Measurements from ENCODE around the gene SLC25A30.

Gene SLC25A30

GRCh38 chr13:45373162-45373547, 45.0 kb downstream of the SLC25A30 start:
- Histone ChIP-seq H3K36me3 (ENCODE audit: insufficient read depth, low read depth, low read length) (no peaks in the 10 kb centered on the region), H3K27me3 (ENCODE audit: insufficient read depth, low read length) (no peaks in the 10 kb centered on the region), H3K27ac (ENCODE audit: low read length) (no peak overlapping the region), H3K9ac (ENCODE audit: low read depth, low read length) (no peak overlapping the region), H3K4me1 (ENCODE audit: insufficient read depth, low read length) (no peaks in the 10 kb centered on the region; the same call in 1 of the 2 replicates), H3K9me3 (ENCODE audit: insufficient read depth, low read depth, low read length) (no peaks in the 10 kb centered on the region), H3K4me3 (ENCODE audit: low read length) (no peak overlapping the region)

- Histone ChIP-seq H3K9ac (ENCODE audit: low read depth, low read length) (no peak overlapping the region), H3K9me3 (ENCODE audit: insufficient read depth, low read depth, low read length) (no peaks in the 10 kb centered on the region), H3K4me1 (ENCODE audit: insufficient read depth, low read length) (no peaks in the 10 kb centered on the region; the same call in 1 of the 2 replicates), H3K36me3 (ENCODE audit: insufficient read depth, low read depth, low read length) (no peaks in the 10 kb centered on the region), H3K27me3 (ENCODE audit: insufficient read depth, low read length) (no peaks in the 10 kb centered on the region), H3K4me3 (ENCODE audit: low read length) (no peak overlapping the region), H3K27ac (ENCODE audit: low read length) (no peak overlapping the region)
Observed at GRCh38 chr13:45372189-45373161, 45.7 kb downstream of the SLC25A30 start.

DNA sequence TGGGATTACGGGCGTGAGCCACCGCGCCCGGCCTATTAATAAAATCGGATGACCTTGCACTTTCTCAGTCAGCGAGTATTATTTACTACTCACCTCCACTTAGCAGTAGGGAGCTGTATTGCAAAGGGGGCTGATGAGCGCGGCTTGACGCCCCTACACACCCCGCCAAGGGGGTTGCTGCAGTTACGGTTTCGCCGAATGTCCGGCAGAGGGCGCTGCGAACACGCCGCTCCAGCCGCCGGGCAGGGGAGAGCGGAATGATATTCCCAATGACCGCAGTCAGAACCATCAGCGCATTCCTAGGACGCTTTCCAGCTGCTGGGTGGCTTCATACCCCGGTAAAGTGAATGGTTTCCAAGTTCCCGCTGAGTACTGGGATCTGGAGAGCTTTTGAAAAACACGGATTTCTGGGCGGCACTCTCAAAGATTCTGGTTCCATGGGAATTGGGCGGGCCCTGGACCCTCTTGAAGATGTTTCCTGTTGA, 47.2 kb downstream of the SLC25A30 start:
- Histone ChIP-seq H3K9me3 (ENCODE audit: insufficient read depth, low read depth, low read length) (no peaks in the 10 kb centered on the region), H3K36me3 (ENCODE audit: insufficient read depth, low read depth, low read length) (no peaks in the 10 kb centered on the region), H3K4me3 (ENCODE audit: low read length) (no peak overlapping the region), H3K27me3 (ENCODE audit: insufficient read depth, low read length) (no peaks in the 10 kb centered on the region), H3K27ac (ENCODE audit: low read length) (no peak overlapping the region), H3K9ac (ENCODE audit: low read depth, low read length) (no peak overlapping the region), H3K4me1 (ENCODE audit: insufficient read depth, low read length) (no peaks in the 10 kb centered on the region; the same call in 1 of the 2 replicates)

- Histone ChIP-seq H3K36me3 (ENCODE audit: insufficient read depth, low read depth, low read length) (no peaks in the 10 kb centered on the region), H3K27ac (ENCODE audit: low read length) (no peak overlapping the region), H3K4me3 (ENCODE audit: low read length) (no peak overlapping the region), H3K27me3 (ENCODE audit: insufficient read depth, low read length) (no peaks in the 10 kb centered on the region), H3K9me3 (ENCODE audit: insufficient read depth, low read depth, low read length) (no peaks in the 10 kb centered on the region), H3K9ac (ENCODE audit: low read depth, low read length) (no peak overlapping the region), H3K4me1 (ENCODE audit: insufficient read depth, low read length) (no peaks in the 10 kb centered on the region; the same call in 1 of the 2 replicates)
Observed at GRCh38 chr13:45369116-45369515, 49.1 kb downstream of the SLC25A30 start.

DNA sequence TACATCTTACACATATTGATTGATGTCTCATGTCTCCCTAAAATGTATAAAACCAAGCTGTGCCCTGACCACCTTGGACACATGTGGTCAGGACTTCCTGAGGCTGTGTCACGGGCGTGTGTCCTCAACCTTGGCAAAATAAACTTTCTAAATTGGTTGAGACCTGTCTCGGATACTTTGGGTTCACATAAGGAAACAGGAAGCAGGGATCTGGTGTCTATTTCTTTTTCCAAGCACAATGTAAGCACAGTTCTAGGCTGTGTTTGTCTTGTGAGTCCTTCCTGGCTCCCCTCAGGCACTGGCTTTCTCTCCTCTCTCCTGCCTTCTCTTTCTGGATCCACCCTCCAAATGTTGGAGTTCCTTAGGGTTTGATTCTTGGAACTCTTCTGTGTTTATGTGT, 49.6 kb downstream of the SLC25A30 start:
- Histone ChIP-seq H3K36me3 (ENCODE audit: insufficient read depth, low read depth, low read length) (no peaks in the 10 kb centered on the region), H3K27ac (ENCODE audit: low read length) (no peak overlapping the region), H3K9ac (ENCODE audit: low read depth, low read length) (no peak overlapping the region), H3K4me1 (ENCODE audit: insufficient read depth, low read length) (no peaks in the 10 kb centered on the region; the same call in 1 of the 2 replicates), H3K4me3 (ENCODE audit: low read length) (no peak overlapping the region), H3K27me3 (ENCODE audit: insufficient read depth, low read length) (no peaks in the 10 kb centered on the region), H3K9me3 (ENCODE audit: insufficient read depth, low read depth, low read length) (no peaks in the 10 kb centered on the region)

GRCh38 chr13:45368005-45368404, 50.2 kb downstream of the SLC25A30 start:
- H3K9me3 ChIP-seq (ENCODE audit: insufficient read depth, low read depth, low read length), result no peaks in the 10 kb centered on the region
- no peaks in the 10 kb centered on the region; the same call in 1 of the 2 replicates for H3K4me1 ChIP-seq (ENCODE audit: insufficient read depth, low read length)
- no peak overlapping the region; the same call in 1 of the 2 replicates for H3K9ac ChIP-seq (ENCODE audit: low read depth, low read length)
- H3K36me3 ChIP-seq (ENCODE audit: insufficient read depth, low read depth, low read length), result no peaks in the 10 kb centered on the region
- no peak overlapping the region for H3K4me3 ChIP-seq (ENCODE audit: low read length)
- H3K27me3 ChIP-seq (ENCODE audit: insufficient read depth, low read length), result no peaks in the 10 kb centered on the region
- no peak overlapping the region for H3K27ac ChIP-seq (ENCODE audit: low read length)

- Histone ChIP-seq H3K9ac (ENCODE audit: low read depth, low read length) (no peak overlapping the region), H3K4me3 (ENCODE audit: low read length) (no peak overlapping the region), H3K27me3 (ENCODE audit: insufficient read depth, low read length) (no peaks in the 10 kb centered on the region), H3K9me3 (ENCODE audit: insufficient read depth, low read depth, low read length) (no peaks in the 10 kb centered on the region), H3K27ac (ENCODE audit: low read length) (no peak overlapping the region), H3K36me3 (ENCODE audit: insufficient read depth, low read depth, low read length) (0 out of 2 replicates have a peak, but pooled peaks cover 2% of the 10 kb centered on the region), H3K4me1 (ENCODE audit: insufficient read depth, low read length) (no peaks in the 10 kb centered on the region; the same call in 1 of the 2 replicates)
Observed at GRCh38 chr13:45367358-45367757, 50.8 kb downstream of the SLC25A30 start.

DNA sequence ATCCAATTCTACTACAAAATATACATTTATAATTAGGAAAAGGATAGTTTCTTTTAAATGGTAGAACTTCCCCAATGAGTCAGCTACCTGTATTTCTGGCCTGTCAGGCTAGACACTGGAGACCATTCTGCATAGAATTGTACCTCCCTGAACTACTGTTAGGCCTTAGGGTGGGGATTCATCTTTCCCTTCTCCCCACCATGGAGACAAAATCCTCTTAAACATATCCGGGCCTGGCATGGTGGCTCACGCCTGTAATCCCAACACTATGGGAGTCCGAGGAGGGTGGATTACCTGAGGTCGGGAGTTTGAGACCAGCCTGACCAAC, 52.7 kb downstream of the SLC25A30 start:
- 0 out of 2 replicates have a peak, but pooled peaks cover 5% of the 10 kb centered on the region for H3K36me3 ChIP-seq (ENCODE audit: insufficient read depth, low read depth, low read length)
- no peak overlapping the region for H3K9ac ChIP-seq (ENCODE audit: low read depth, low read length)
- H3K27me3 ChIP-seq (ENCODE audit: insufficient read depth, low read length), result no peaks in the 10 kb centered on the region
- H3K4me3 ChIP-seq (ENCODE audit: low read length), result no peak overlapping the region
- H3K27ac ChIP-seq (ENCODE audit: low read length), result no peak overlapping the region
- no peaks in the 10 kb centered on the region for H3K9me3 ChIP-seq (ENCODE audit: insufficient read depth, low read depth, low read length)
- H3K4me1 ChIP-seq (ENCODE audit: insufficient read depth, low read length), result no peaks in the 10 kb centered on the region; the same call in none of the 2 replicates

- Histone ChIP-seq H3K4me1 (ENCODE audit: insufficient read depth, low read length) (no peaks in the 10 kb centered on the region; the same call in none of the 2 replicates), H3K27ac (ENCODE audit: low read length) (no peak overlapping the region), H3K9me3 (ENCODE audit: insufficient read depth, low read depth, low read length) (no peaks in the 10 kb centered on the region), H3K36me3 (ENCODE audit: insufficient read depth, low read depth, low read length) (peaks cover 10% of the 10 kb centered on the region; the same call in 1 of the 2 replicates), H3K27me3 (ENCODE audit: insufficient read depth, low read length) (no peaks in the 10 kb centered on the region), H3K4me3 (ENCODE audit: low read length) (no peak overlapping the region), H3K9ac (ENCODE audit: low read depth, low read length) (no peak overlapping the region)
Observed at GRCh38 chr13:45364876-45365557, 53.2 kb downstream of the SLC25A30 start.

DNA sequence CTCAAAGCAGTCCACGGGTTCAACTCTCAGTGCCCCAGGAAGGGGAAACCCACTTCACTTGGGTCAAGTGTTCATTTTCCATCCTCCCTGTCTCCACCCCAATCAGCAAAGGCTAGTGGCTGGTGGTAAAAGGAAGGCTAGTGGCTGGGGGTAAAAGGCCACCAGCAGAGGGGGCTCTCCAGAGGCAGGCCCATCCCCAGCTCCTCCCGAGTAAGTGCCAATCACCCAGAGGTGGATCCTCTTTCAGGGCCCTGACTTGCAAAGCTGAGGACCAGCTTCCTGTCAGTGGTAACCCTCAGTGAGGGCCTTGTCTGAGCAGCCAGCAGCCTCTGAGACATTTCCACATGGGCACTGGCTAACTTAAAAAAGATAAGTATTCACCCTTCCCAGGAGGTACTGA, 55.2 kb downstream of the SLC25A30 start:
- Histone ChIP-seq H3K4me3 (ENCODE audit: low read length) (no peak overlapping the region), H3K4me1 (ENCODE audit: insufficient read depth, low read length) (no peaks in the 10 kb centered on the region; the same call in none of the 2 replicates), H3K9me3 (ENCODE audit: insufficient read depth, low read depth, low read length) (no peaks in the 10 kb centered on the region), H3K27ac (ENCODE audit: low read length) (no peak overlapping the region), H3K9ac (ENCODE audit: low read depth, low read length) (no peak overlapping the region), H3K27me3 (ENCODE audit: insufficient read depth, low read length) (no peaks in the 10 kb centered on the region), H3K36me3 (ENCODE audit: insufficient read depth, low read depth, low read length) (peaks cover 14% of the 10 kb centered on the region; the same call in 1 of the 2 replicates)

GRCh38 chr13:45361596-45362206, 56.5 kb downstream of the SLC25A30 start:
- H3K36me3 ChIP-seq (ENCODE audit: insufficient read depth, low read depth, low read length), result peaks cover 20% of the 10 kb centered on the region
- H3K9me3 ChIP-seq (ENCODE audit: insufficient read depth, low read depth, low read length), result no peaks in the 10 kb centered on the region
- H3K9ac ChIP-seq (ENCODE audit: low read depth, low read length), result no peak overlapping the region
- no peak overlapping the region for H3K27ac ChIP-seq (ENCODE audit: low read length)
- no peaks in the 10 kb centered on the region for H3K27me3 ChIP-seq (ENCODE audit: insufficient read depth, low read length)
- no peaks in the 10 kb centered on the region; the same call in none of the 2 replicates for H3K4me1 ChIP-seq (ENCODE audit: insufficient read depth, low read length)
- no peak overlapping the region for H3K4me3 ChIP-seq (ENCODE audit: low read length)
